Stimulated activated CD4-positive, alpha-beta T cell treated with anti-CD3 and anti-CD28 coated beads, Interleukin-12 subunit alpha, Interleukin-12 subunit beta, amount 100 ng/mL, for 4 hours (primary cell): ENCODE measurements around the gene TOMM70.

Experiments
- DNase-seq: peaks from one replicate; pipeline ENCODE4 v3.0.0-alpha.2; 2020

Gene TOMM70

GRCh38 chr3:100411091-100411982 lies 10.4 kb upstream of the TOMM70 start:
- DNase-seq, result no peak

GRCh38 chr3:100407977-100408532 lies 7.2 kb upstream of the TOMM70 start:
- DNase-seq, result no peak

GRCh38 chr3:100407164-100407563 lies 6.3 kb upstream of the TOMM70 start:
- no peak for DNase-seq

DNA sequence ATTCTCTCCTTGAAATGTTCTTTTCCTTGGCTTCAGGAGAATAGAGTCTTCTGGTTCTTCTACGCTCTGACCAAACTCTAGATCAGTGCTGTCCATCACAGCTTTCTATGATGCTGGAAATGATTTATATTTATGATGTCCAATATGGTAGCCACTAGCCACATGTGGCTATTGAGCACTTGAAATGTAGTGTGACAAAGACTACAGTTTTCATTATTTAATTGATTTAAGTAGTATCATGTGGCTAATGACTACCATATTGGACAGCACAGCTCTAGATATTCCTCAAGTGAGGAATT lies 3.3 kb upstream of the TOMM70 start:
- DNase-seq, result no peak

- no peak for DNase-seq
Observed at GRCh38 chr3:100403362-100404249, 2.7 kb upstream of the TOMM70 start.

DNA sequence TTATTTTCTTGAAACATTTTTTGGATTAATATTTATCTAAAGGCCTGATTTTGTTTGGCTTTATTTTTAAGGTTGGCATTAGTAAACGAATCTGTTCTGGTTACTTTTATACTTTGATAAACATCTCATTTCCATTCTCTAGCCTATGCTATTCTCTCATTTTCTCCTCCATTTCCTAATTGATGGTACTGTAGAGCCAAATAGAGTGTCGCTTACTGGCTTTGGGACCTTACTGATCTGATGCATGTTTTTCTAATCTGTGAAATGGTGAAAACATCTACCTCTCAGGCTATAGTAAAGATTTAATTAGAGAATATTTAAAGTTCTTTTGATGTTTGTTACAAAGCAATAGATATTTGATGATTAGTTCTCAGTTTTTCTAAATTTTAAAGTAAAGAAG lies 2.0 kb upstream of the TOMM70 start:
- no peak for DNase-seq

DNA sequence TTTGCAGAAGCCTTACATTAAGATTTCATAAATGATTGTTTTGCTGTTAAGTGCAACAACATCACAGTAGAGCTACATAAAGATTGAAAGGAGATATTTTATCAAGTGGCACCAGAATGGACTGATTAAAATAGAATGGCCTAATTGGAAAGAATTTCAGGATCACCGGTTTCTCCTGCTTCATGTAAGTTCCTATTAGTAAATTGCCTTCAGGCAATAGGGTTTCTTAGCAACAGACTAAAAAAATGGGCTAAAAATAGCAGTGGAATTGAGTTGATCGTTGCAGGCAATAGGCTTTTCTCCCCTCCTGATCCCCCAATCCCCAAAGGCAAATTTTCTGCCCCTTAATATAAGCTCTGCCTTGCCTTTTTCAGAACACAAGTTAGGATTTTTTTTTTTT lies 1.4 kb upstream of the TOMM70 start:
- no peak for DNase-seq

DNA sequence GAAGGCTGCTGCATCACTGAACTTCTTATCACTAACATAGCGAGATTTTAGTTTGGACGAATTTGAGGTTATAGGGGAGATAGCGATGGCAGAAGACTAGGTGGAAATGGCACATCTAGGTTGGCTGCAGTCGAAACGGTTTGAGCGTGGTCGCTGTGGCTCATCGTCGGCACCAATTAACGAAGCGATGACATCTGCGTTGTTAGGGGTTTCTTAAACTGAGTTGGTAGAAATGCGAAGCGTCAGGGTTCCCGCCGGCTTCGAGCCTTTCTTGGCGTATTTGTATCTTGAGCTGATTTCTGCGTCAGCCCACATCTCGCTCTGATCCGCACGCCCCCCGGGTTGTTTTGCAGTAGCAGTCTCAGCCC lies 769 bp upstream of the TOMM70 start:
- DNase-seq, result peak; percentile 31

GRCh38 chr3:100400419-100400779 lies 490 bp downstream of the TOMM70 start:
- DNase-seq, result peak; percentile 31

DNA sequence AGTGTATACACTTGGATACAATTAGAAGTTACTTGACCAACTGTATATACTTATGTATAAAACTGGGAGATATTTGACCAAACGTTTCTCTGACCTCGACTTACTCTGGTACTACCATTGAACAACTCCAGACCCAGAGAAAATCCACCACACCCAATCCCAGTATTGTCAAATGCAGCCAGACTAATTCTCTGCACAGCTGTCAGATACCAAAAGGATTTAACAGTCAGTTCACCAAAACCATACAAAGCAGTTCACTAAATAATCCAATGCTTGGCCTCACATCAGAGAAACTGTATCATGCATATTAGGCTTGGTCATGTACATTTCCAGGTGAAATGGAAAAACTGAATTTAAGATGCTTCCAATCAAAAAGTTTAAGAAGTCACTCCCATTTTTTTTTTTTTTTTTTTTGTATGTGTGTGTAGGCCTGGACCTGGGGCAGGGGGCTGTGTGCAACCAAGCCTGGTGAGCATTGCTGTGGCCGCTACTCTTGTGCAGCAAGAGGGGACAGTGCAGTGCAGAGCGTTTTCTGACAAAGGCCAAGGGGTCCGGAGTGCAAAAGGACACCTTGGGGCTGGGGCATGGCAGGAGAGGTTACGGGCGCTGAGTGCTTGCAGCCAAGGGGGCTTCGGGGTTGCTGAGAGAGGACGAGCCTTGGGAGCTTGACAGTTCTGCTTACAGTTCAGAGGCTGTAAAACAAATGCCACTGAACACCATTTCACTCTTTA lies 1.4 kb downstream of the TOMM70 start:
- no peak for DNase-seq

GRCh38 chr3:100396967-100397366 lies 3.9 kb downstream of the TOMM70 start:
- DNase-seq, result no peak

- no peak for DNase-seq
Observed at GRCh38 chr3:100395679-100396431, 5.0 kb downstream of the TOMM70 start.

DNA sequence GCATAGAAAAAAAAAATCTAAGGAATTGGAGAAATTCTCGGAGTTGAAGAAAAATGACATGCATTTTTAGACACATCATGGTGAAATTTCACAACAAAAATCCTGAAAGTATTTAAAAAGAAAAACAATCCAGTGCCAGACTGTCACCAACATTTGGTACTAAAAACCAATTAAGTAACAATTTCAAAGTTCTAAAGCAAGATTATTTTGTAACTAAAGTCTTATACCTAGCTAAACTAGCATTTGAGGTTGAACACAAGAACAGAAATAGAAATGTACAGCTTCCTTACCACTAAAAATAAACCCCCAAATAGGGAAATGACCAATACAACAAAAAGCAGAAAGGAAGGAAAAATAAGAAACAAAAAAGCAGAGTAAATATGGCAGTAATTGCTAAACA lies 11.9 kb downstream of the TOMM70 start:
- DNase-seq, result no peak

DNA sequence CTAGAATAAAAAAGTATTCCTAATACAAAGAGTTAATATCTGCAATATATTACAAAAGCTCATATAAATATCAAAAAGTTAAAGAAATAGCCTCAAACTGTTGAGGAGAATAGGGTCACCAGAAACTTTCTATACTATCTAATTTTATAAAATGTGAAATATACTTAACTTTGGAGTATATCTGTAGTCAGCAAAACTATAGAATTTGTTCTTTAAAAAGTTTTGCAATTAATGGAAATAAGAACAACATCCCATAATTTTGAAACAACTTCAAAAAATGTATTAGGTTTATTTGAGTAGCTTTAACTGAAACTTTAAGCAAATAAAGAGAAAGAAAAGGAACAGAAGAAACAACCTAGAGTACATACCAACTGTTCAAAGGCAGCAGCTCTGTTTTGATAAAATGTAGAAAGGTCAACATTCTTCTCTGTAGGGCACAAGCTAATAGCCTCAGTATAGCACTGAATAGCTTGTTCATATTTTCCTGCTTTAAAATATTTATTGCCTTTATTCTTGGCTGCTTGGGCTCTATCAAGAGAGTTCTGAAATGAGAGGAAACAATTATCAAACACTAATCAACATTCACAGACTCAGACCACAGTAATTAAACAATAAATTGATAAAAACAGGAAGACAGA lies 14.3 kb downstream of the TOMM70 start:
- no peak for DNase-seq

GRCh38 chr3:100384733-100385525 lies 16.0 kb downstream of the TOMM70 start:
- DNase-seq, result no peak

DNA sequence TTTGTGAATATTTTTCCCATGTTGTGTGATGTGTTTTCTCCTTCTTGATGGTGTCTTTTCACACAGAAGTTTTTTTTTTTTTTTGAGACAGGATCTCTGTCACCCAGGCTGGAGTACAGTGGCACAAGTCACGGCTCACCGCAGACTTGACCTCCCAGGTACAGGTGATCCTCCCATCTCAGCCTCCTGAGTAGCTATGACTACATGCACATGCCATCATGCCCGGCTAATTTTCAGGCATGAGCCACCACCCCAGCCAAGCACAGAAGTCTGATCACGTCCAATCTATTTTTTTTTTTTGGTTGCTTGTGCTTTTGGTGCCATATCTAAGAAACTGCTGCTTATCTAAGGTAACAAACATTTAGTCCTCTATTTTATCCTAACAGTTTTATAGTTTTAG lies 24.6 kb downstream of the TOMM70 start:
- DNase-seq, result no peak

GRCh38 chr3:100374521-100374920 lies 26.4 kb downstream of the TOMM70 start:
- no peak for DNase-seq

DNA sequence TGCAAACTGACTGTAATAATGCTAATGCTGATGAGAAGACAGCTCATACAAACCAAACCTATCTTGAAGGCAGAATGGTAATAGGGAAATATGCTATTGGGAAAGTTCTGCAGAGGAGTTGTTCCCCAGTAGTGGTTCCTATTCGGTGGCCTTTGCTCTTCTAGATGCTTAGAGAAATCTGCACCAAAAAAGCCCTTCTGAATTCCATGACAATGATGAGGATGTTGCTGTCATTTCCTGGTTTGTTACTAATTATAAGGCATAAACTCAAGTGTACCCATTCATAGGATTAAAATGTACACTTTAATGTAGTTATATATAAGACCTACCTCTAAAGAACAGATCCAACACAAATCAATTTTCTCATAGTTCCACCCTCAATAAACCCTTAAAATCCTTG lies 30.1 kb downstream of the TOMM70 start:
- no peak for DNase-seq

DNA sequence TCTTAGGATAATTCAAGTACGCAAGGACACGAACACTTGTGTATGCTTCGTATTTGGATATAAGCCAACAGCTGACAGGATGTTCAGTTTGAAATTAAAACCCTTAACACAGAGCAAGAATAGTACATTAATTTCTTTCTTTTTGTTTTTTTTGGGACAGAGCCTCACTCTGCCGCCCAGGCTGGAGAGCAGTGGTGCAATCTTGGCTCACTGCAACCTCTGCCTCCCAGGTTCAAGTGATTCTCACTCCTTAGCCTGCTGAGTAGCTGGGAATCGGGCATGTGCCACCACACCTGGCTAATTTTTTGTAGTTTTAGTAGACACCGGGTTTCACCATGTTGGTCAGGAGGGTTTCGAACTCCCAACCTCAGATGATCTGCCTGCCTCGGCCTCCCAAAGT lies 32.4 kb downstream of the TOMM70 start:
- DNase-seq, result no peak

- no peak for DNase-seq
Observed at GRCh38 chr3:100366424-100366823, 34.5 kb downstream of the TOMM70 start.

DNA sequence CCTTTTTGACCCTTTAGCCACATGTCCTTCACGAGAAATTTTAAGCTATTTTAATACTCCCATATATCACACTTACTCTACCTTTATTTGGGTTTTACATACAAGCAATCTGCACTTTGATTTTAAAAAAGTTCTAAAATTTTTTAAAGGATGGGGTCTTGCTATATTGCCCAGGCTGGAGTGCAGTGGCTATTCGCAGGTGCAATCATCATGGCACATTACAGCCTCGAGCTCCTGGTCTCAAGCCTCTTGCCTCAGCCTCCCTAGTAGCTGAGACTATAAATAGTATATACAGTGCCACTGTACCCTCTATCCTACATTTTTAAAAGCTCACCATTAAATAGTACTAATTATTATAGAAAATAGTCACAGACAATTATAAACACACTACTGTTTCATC lies 36.5 kb downstream of the TOMM70 start:
- no peak for DNase-seq
